H1 (cell line): Measurements from ENCODE around the gene LSR. TPM values are rescaled to one million over a fixed set of nuclear protein-coding genes. Genes with fewer than 3 reads are reported as not detected.

Experiments
- CTCF ChIA-PET: fragments of 300-600 bp; sonication (Branson Sonifier 250); formaldehyde crosslinking; loops from one replicate; lab custom pipeline; 2021; ENCODE audit not compliant: partially characterized antibody; lab: Charles Lee
- POLR2A ChIA-PET: fragments of 300-600 bp; sonication (Branson Sonifier 250); formaldehyde crosslinking; loops from one replicate; lab custom pipeline; 2021; ENCODE audit warnings: inconsistent platforms; ENCODE audit not compliant: partially characterized antibody; lab: Charles Lee
- DNase-seq, 2 experiments: peaks; one replicate each; pipeline versions ENCODE4 v3.0.0 to v3.0.0-alpha.2; 2010 to 2022; ENCODE audit warnings: low spot score in 2 of 2, low read depth in 1 of 2, mixed read lengths in 1 of 2
- FAIRE-seq: peaks from 2 replicates; lab custom pipeline; 2011; peaks lifted over from hg19 to GRCh38; lab: Jason Lieb, UNC
- H2AFZ ChIP-seq: 2 replicates; pipeline ENCODE4 v1.8.1; 2012; ENCODE audit warnings: low read length, inconsistent platforms
- H2AK5ac ChIP-seq: 2 replicates; pipeline ENCODE4 v1.6.1; 2013; ENCODE audit warnings: low read depth, low read length
- H2BK120ac ChIP-seq: replicated peaks from 2 replicates; pipeline ENCODE3; 2013; ENCODE audit warnings: low read depth, low read length, inconsistent platforms
- H2BK12ac ChIP-seq: 2 replicates; pipeline ENCODE4 v1.6.1; 2013; ENCODE audit warnings: low read depth, low read length
- H2BK15ac ChIP-seq: 2 replicates; pipeline ENCODE4 v1.6.1; 2013; ENCODE audit warnings: low read length
- H2BK20ac ChIP-seq: 2 replicates; pipeline ENCODE4 v1.6.1; 2013; ENCODE audit warnings: low read length
- H2BK5ac ChIP-seq: 2 replicates; pipeline ENCODE4 v1.6.1; 2013; ENCODE audit warnings: low read depth, low read length
- H3K14ac ChIP-seq: 2 replicates; pipeline ENCODE4 v1.6.1; 2013; ENCODE audit warnings: inconsistent platforms; ENCODE audit not compliant: insufficient read length
- H3K18ac ChIP-seq: 2 replicates; pipeline ENCODE4 v1.6.1; 2013; ENCODE audit warnings: low read length; ENCODE audit errors: extremely low read depth
- H3K23ac ChIP-seq: 2 replicates; pipeline ENCODE4 v1.6.1; 2013; ENCODE audit warnings: inconsistent platforms; ENCODE audit not compliant: insufficient read length
- H3K23me2 ChIP-seq: 2 replicates; pipeline ENCODE4 v1.6.1; 2013; ENCODE audit warnings: low read depth, low read length
- H3K27ac ChIP-seq: 2 replicates; pipeline ENCODE4 v1.6.1; 2011; ENCODE audit warnings: low read depth, low read length, inconsistent platforms
- H3K27me3 ChIP-seq, 4 experiments: replicated peaks in 1 of 4; 1 replicate in 1 of 4; 2 replicates in 3 of 4; pipeline versions ENCODE4 v1.6.1 to v1.8.1; 2011 to 2013; ENCODE audit warnings: low read length in 3 of 4, mild to moderate bottlenecking in 3 of 4, inconsistent platforms in 2 of 4, mixed read lengths in 2 of 4, moderate library complexity in 1 of 4; ENCODE audit not compliant: control insufficient read depth in 3 of 4, insufficient read depth in 3 of 4; ENCODE audit errors: extremely low read depth in 1 of 4
- H3K36me3 ChIP-seq, 4 experiments: 2 replicates each; pipeline versions ENCODE4 v1.6.1 to v1.8.1; 2011 to 2013; ENCODE audit warnings: mild to moderate bottlenecking in 4 of 4, low read length in 3 of 4, moderate library complexity in 2 of 4, control low read depth in 1 of 4, inconsistent platforms in 1 of 4; ENCODE audit not compliant: insufficient read depth in 4 of 4, control insufficient read depth in 2 of 4
- H3K4ac ChIP-seq: replicated peaks from 2 replicates; pipeline ENCODE3; 2013; ENCODE audit warnings: low read length, low read depth, mixed read lengths, inconsistent platforms; ENCODE audit not compliant: insufficient read length
- H3K4me1 ChIP-seq, 4 experiments: replicated peaks in 1 of 4; 1 replicate in 1 of 4; 2 replicates in 3 of 4; pipeline versions ENCODE4 v1.6.1 to v1.8.1; 2011 to 2013; ENCODE audit warnings: low read length in 3 of 4, inconsistent platforms in 2 of 4, mixed read lengths in 1 of 4; ENCODE audit not compliant: insufficient read depth in 4 of 4, control insufficient read depth in 3 of 4
- H3K4me2 ChIP-seq, 2 experiments: 2 replicates each; pipeline versions ENCODE4 v1.6.1 to v1.8.1; 2011 to 2013; ENCODE audit warnings: low read depth in 2 of 2, low read length in 2 of 2, control low read depth in 1 of 2, inconsistent platforms in 1 of 2, mild to moderate bottlenecking in 1 of 2; ENCODE audit not compliant: insufficient read depth in 1 of 2
- H3K4me3 ChIP-seq, 4 experiments: fragments of 200-600, 300-600 bp in 1 of 4; sonication (generic), shearing (Covaris generic), sonication (Bioruptor Twin) in 1 of 4; 2 replicates each; pipeline versions ENCODE4 v1.5.1 to v1.8.1; 2011 to 2016; ENCODE audit warnings: low read length in 4 of 4, low read depth in 3 of 4, control low read depth in 2 of 4, inconsistent platforms in 2 of 4, mild to moderate bottlenecking in 2 of 4, mixed read lengths in 1 of 4, moderate library complexity in 1 of 4; ENCODE audit not compliant: insufficient read depth in 2 of 4; ENCODE audit errors: extremely low read depth in 1 of 4
- H3K56ac ChIP-seq: replicated peaks from 2 replicates; pipeline ENCODE3; 2013; ENCODE audit warnings: low read depth, mild to moderate bottlenecking, mixed read lengths, low read length, inconsistent platforms; ENCODE audit not compliant: insufficient read length
- H3K79me1 ChIP-seq: 2 replicates; pipeline ENCODE4 v1.6.1; 2013; ENCODE audit warnings: low read depth, low read length, control low read depth
- H3K79me2 ChIP-seq, 2 experiments: 2 replicates each; pipeline versions ENCODE4 v1.6.1 to v1.8.1; 2012 to 2013; ENCODE audit warnings: low read length in 2 of 2, mild to moderate bottlenecking in 2 of 2, inconsistent platforms in 1 of 2; ENCODE audit not compliant: insufficient read depth in 2 of 2, control insufficient read depth in 1 of 2
- H3K9ac ChIP-seq, 4 experiments: replicated peaks in 1 of 4; 1 replicate in 1 of 4; 2 replicates in 3 of 4; pipeline versions ENCODE4 v1.6.1 to v1.8.1; 2011 to 2013; ENCODE audit warnings: low read depth in 3 of 4, low read length in 3 of 4, control low read depth in 2 of 4, mild to moderate bottlenecking in 2 of 4, moderate library complexity in 2 of 4, inconsistent platforms in 1 of 4; ENCODE audit errors: extremely low read depth in 1 of 4
- H3K9me3 ChIP-seq, 2 experiments: 2 replicates each; pipeline versions ENCODE4 v1.6.1 to v1.8.1; 2012 to 2013; ENCODE audit warnings: mild to moderate bottlenecking in 2 of 2, moderate library complexity in 2 of 2, control low read depth in 1 of 2, inconsistent platforms in 1 of 2, low read depth in 1 of 2, low read length in 1 of 2, mixed read lengths in 1 of 2; ENCODE audit not compliant: insufficient read depth in 2 of 2
- H4K20me1 ChIP-seq, 2 experiments: replicated peaks in 1 of 2; 2 replicates each; pipeline versions ENCODE3 to v1.8.1; 2011 to 2013; ENCODE audit warnings: inconsistent platforms in 2 of 2, low read length in 2 of 2, mild to moderate bottlenecking in 1 of 2; ENCODE audit not compliant: insufficient read depth in 2 of 2, control insufficient read depth in 1 of 2
- H4K5ac ChIP-seq: 2 replicates; pipeline ENCODE4 v1.6.1; 2013; ENCODE audit warnings: low read length, low read depth, mixed read lengths, inconsistent platforms; ENCODE audit not compliant: insufficient read length
- H4K8ac ChIP-seq: 2 replicates; pipeline ENCODE4 v1.8.0; 2013; ENCODE audit warnings: mild to moderate bottlenecking, moderate library complexity, low read length, inconsistent platforms; ENCODE audit not compliant: insufficient read depth; ENCODE audit errors: extremely low read depth
- H4K91ac ChIP-seq: replicated peaks from 2 replicates; pipeline ENCODE3; 2013; ENCODE audit warnings: low read length, mixed read lengths, inconsistent platforms; ENCODE audit not compliant: insufficient read length
- BRCA1 ChIP-seq: IDR thresholded peaks from 2 replicates; pipeline ENCODE4 v1.6.1; 2012; ENCODE audit warnings: low read depth, low read length, improper control_type of control experiment
- JUN ChIP-seq: IDR thresholded peaks from 2 replicates; pipeline ENCODE4 v1.6.1; 2011; ENCODE audit warnings: low read depth, mild to moderate bottlenecking, improper control_type of control experiment, low read length
- SIN3A ChIP-seq, 2 experiments: IDR thresholded peaks in 1 of 2; conservative IDR thresholded peaks in 1 of 2; 2 replicates each; pipeline ENCODE4 v1.6.1; 2011 to 2012; ENCODE audit warnings: low read length in 2 of 2, improper control_type of control experiment in 1 of 2, low read depth in 1 of 2, mild to moderate bottlenecking in 1 of 2
- TBP ChIP-seq: IDR thresholded peaks from 2 replicates; pipeline ENCODE4 v1.6.1; 2011; ENCODE audit warnings: low read depth, low read length, improper control_type of control experiment
- YY1 ChIP-seq: IDR thresholded peaks from 2 replicates; pipeline ENCODE4 v1.6.1; 2011; ENCODE audit warnings: low read depth, mild to moderate bottlenecking, low read length
- WGBS, 2 experiments: shearing (Covaris generic) in 1 of 2; methylation state at CpG; one replicate each; pipeline versions ENCODE4 v1.1.6 to v1.1.7; 2013 to 2015; ENCODE audit warnings: low lambda C conversion rate in 2 of 2, mixed read lengths in 2 of 2, inconsistent platforms in 1 of 2, low coverage in 1 of 2, missing lambda C conversion rate in 1 of 2; ENCODE audit not compliant: insufficient replicate concordance in 2 of 2, insufficient coverage in 1 of 2, insufficient read length in 1 of 2; ENCODE audit errors: extremely low coverage in 1 of 2, missing lambda C conversion rate in 1 of 2; 5-methylcytosine and 5-hydroxymethylcytosine counted together
- polyA plus RNA-seq, 7 experiments: library from polyadenylated mRNA; depleted of rRNA in 3 of 7; stranded (reverse) in 5 of 7; unstranded in 2 of 7; fragments of >200 nt in 5 of 7; fragments of 200-250 nt in 2 of 7; gene quantifications; 1 replicate in 5 of 7; 2 replicates in 1 of 7; 4 replicates in 1 of 7; pipeline versions ENCODE4 v1.2.1 to v1.2.3, GENCODE V29; 2011 to 2013; ENCODE audit warnings: missing spikeins in 2 of 7, mixed read lengths in 2 of 7
- total RNA-seq: library from RNA; stranded (reverse); fragmentation: NEBNext Ultra II Directional; extraction: Animal tissue kit (Norgen Biotek cat#: 25700); gene quantifications from 2 replicates; pipeline ENCODE4 v1.2.1, GENCODE V29; 2021

LSR gene
- total and polyA plus RNA-seq, 2 of the 8 experiments (the other 6 are each of a cell fraction or from before 2014, with no cell fraction given), result 159 to 186 TPM

- CTCF ChIA-PET, result interaction anchor here (0.6 kb wide), 1 partner anchor 53 kb away, joined by 3 read pairs; no protein-coding TSS in a partner anchor
- Histone ChIP-seq H2BK20ac (no peak overlapping the region), H4K8ac (no peak overlapping the region), H2BK12ac (no peak overlapping the region), H2AK5ac (no peak overlapping the region), H3K79me2 (no peaks in the 10 kb centered on the region), H3K27ac (no peak overlapping the region), H3K23me2 (no peaks in the 10 kb centered on the region), H3K4me1 (no peaks in the 10 kb centered on the region), H3K14ac (no peak overlapping the region), H3K9ac (no peak overlapping the region), H3K4me3 (no peak overlapping the region), H2BK120ac (no peak overlapping the region), H3K56ac (no peak overlapping the region), H3K23ac (no peak overlapping the region), H3K9me3 (peaks cover 0 to 2% of the 10 kb centered on the region in 2 experiments; a peak in 1 of 4 replicates), H4K20me1 (no peaks in the 10 kb centered on the region), H4K5ac (no peak overlapping the region), H2BK15ac (no peak overlapping the region), H3K18ac (no peak overlapping the region), H3K4ac (no peak overlapping the region), H3K36me3 (no peaks in the 10 kb centered on the region), H4K91ac (no peak overlapping the region), H2BK5ac (no peak overlapping the region), H2AFZ (no peak overlapping the region), H3K4me2 (no peak overlapping the region), H3K79me1 (no peaks in the 10 kb centered on the region), H3K27me3 (0 out of 7 replicates have a peak, but pooled peaks cover 0 to 1% (median 0%) of the 10 kb centered on the region in 4 experiments)
- FAIRE-seq (no peak), DNase-seq (no peak)
- POLR2A ChIA-PET, result no interaction called here
- WGBS, 2 experiments, result 89% methylated on average over 14 of the region's 14 CpGs; no CpG with 5 or more reads in 1 of the 2 experiments
- no peak for TF ChIP-seq YY1
- no peak for TF ChIP-seq SIN3A (conservative IDR thresholded peaks at IDR 0.05 in 1 of 2, IDR thresholded peaks at IDR 0.05 in 1 of 2; ENCODE audit: low read depth in 1 of 2, low read length in 2 of 2)
- no peak for TF ChIP-seq BRCA1
- no peak for TF ChIP-seq TBP
- no peak for TF ChIP-seq JUN
Measured at GRCh38 chr19:35231956-35232645, 16.7 kb upstream of the LSR start.
